Nephron progenitor cell (in vitro differentiated cells): Measurements from ENCODE around the gene TUB.

ENCODE experiments used
- DNase-seq: peaks from one replicate; pipeline ENCODE4 v3.0.0; 2021
- H3K27ac Mint-ChIP-seq: 2 replicates; pipeline ENCODE4 v1.8.0; 2021; ENCODE audit warnings: mild to moderate bottlenecking, moderate library complexity, mixed read lengths
- H3K27me3 Mint-ChIP-seq: 2 replicates; pipeline ENCODE4 v1.8.0; 2021; ENCODE audit warnings: mild to moderate bottlenecking, low read depth, mixed read lengths; ENCODE audit not compliant: poor library complexity
- H3K36me3 Mint-ChIP-seq: 2 replicates; pipeline ENCODE4 v1.8.0; 2021; ENCODE audit warnings: low read depth, mixed read lengths
- H3K4me1 Mint-ChIP-seq: 2 replicates; pipeline ENCODE4 v1.8.0; 2021; ENCODE audit warnings: mixed read lengths
- H3K4me3 Mint-ChIP-seq: 2 replicates; pipeline ENCODE4 v1.8.0; 2021; ENCODE audit warnings: mild to moderate bottlenecking, moderate library complexity, mixed read lengths
- H3K9me3 Mint-ChIP-seq: 2 replicates; pipeline ENCODE4 v1.8.0; 2021; ENCODE audit warnings: mild to moderate bottlenecking, moderate library complexity, mixed read lengths
- CTCF ChIP-seq: fragments of 200-600 bp; sonication (generic); IDR thresholded peaks from 2 replicates; pipeline ENCODE4 v1.5.0; 2021; ENCODE audit warnings: antibody characterized with exemption

Gene TUB

GRCh38 chr11:8083871-8084281, 2.9 kb downstream of the TUB start:
- Mint-ChIP-seq H3K4me1 (peaks cover 62% of the 10 kb centered on the region), H3K4me3 (peak overlapping the region; percentile 3), H3K27ac (no peak overlapping the region)

DNA sequence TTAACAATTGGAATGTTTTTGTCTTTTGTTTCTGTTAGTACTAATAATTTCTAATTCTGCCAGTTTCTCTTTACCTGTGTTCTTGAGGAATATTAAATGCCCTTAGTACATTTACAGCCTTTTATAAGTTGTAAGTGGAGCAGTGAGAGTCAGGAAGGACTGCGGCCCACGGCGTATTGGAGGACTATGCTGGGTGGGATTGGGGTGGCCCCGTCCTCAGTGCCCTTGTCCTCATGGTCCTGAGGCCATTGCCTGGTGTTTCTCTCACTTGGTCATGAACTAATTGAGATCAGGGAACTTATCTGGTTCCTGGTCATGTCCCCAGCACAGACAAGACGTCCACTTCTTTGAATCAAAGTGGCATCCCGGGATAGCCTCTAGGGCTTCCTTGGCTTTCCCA, 3.3 kb downstream of the TUB start:
- Mint-ChIP-seq H3K36me3 (no peaks in the 10 kb centered on the region), H3K9me3 (no peaks in the 10 kb centered on the region), H3K27me3 (peaks cover 28% of the 10 kb centered on the region), H3K27ac (no peak overlapping the region), H3K4me3 (no peak overlapping the region), H3K4me1 (peaks cover 60% of the 10 kb centered on the region)
- no peak for DNase-seq
- no peak for TF ChIP-seq CTCF

More at GRCh38 chr11:8083871-8084281, 2.9 kb downstream of the TUB start:
- no peak for DNase-seq
- no peak for TF ChIP-seq CTCF
- Mint-ChIP-seq H3K27me3 (peaks cover 30% of the 10 kb centered on the region), H3K36me3 (no peaks in the 10 kb centered on the region), H3K9me3 (no peaks in the 10 kb centered on the region)

GRCh38 chr11:8085011-8085645, 4.1 kb downstream of the TUB start:
- Mint-ChIP-seq H3K4me3 (no peak overlapping the region), H3K27me3 (peaks cover 24% of the 10 kb centered on the region), H3K4me1 (peaks cover 56% of the 10 kb centered on the region), H3K36me3 (no peaks in the 10 kb centered on the region), H3K9me3 (no peaks in the 10 kb centered on the region), H3K27ac (no peak overlapping the region)
- TF ChIP-seq CTCF, result no peak
- DNase-seq, result no peak

- DNase-seq, result no peak
- H3K27me3 Mint-ChIP-seq, result peaks cover 17% of the 10 kb centered on the region
- no peak for TF ChIP-seq CTCF
- peaks cover 50% of the 10 kb centered on the region for H3K4me1 Mint-ChIP-seq
- no peaks in the 10 kb centered on the region for H3K36me3 Mint-ChIP-seq
- no peak overlapping the region for H3K4me3 Mint-ChIP-seq
- no peak overlapping the region for H3K27ac Mint-ChIP-seq
- no peaks in the 10 kb centered on the region for H3K9me3 Mint-ChIP-seq
Observed at GRCh38 chr11:8086001-8086479, 5.0 kb downstream of the TUB start.

DNA sequence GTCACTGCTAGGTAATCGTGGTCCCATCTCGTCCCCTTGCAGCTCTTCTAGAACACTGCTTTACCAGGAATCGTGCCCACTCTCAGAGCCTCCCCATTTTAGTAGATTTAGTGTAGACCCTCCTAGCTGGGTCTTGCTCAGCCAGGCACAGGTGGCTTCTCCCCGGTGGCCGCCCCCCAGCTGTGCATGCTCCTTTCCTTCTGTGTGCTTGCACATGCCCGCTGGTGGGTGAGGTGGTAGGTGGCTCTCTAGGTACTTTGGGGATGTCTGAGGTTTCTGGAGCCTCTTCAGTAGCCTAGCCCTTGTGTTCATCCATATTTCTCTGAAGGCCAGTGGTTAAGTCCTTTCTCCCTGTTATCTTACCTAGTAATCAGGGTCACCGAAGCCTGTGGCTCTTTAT, 5.6 kb downstream of the TUB start:
- Mint-ChIP-seq H3K36me3 (no peaks in the 10 kb centered on the region), H3K9me3 (no peaks in the 10 kb centered on the region), H3K27me3 (peaks cover 17% of the 10 kb centered on the region), H3K4me1 (peaks cover 50% of the 10 kb centered on the region), H3K4me3 (no peak overlapping the region), H3K27ac (no peak overlapping the region)
- no peak for TF ChIP-seq CTCF
- no peak for DNase-seq

GRCh38 chr11:8087185-8087584, 6.2 kb downstream of the TUB start:
- H3K4me1 Mint-ChIP-seq, result peaks cover 44% of the 10 kb centered on the region
- peaks cover 11% of the 10 kb centered on the region for H3K27me3 Mint-ChIP-seq
- TF ChIP-seq CTCF, result no peak
- no peaks in the 10 kb centered on the region for H3K9me3 Mint-ChIP-seq
- no peak overlapping the region for H3K27ac Mint-ChIP-seq
- peaks cover 5% of the 10 kb centered on the region for H3K36me3 Mint-ChIP-seq
- no peak overlapping the region for H3K4me3 Mint-ChIP-seq
- no peak for DNase-seq
